Gastroesophageal sphincter (tissue), 3 donors: Measurements from ENCODE around the gene MTHFD2.

Experiments
- CTCF ChIP-seq, 4 experiments: fragments of 200-600 bp in 2 of 4; fragments of 450-650 bp in 2 of 4; sonication (generic) in 1 of 4; IDR thresholded peaks; one replicate each; pipeline ENCODE4 v1.5.1; 2017 to 2019; ENCODE audit warnings: antibody characterized with exemption in 4 of 4, mild to moderate bottlenecking in 2 of 4, moderate library complexity in 2 of 4
- POLR2A ChIP-seq, 2 donors: fragments of 450-650 bp; IDR thresholded peaks; one replicate each; pipeline ENCODE4 v1.6.1; 2017; ENCODE audit warnings: antibody characterized with exemption in 2 of 2, mild to moderate bottlenecking in 2 of 2, moderate library complexity in 1 of 2
- POLR2AphosphoS5 ChIP-seq: sonication (generic); formaldehyde crosslinking; IDR thresholded peaks from one replicate; pipeline ENCODE4 v1.6.1; 2017; ENCODE audit warnings: antibody characterized with exemption

GRCh38 chr2:74252036-74252435, 53.6 kb downstream of the MTHFD2 start:
- TF ChIP-seq CTCF (IDR thresholded peaks at IDR 0.05) (no peak), POLR2A (IDR thresholded peaks at IDR 0.05) (no peak), POLR2AphosphoS5 (no peak)
